Urothelium cell line (cell line): ENCODE results near the gene ACVR1B.

ENCODE experiments used
- DNase-seq: peaks from one replicate; pipeline ENCODE4 v3.0.0; 2011; ENCODE audit warnings: low spot score, mixed read lengths
- FAIRE-seq: peaks from 2 replicates; lab custom pipeline; 2011; peaks lifted over from hg19 to GRCh38; lab: Jason Lieb, UNC

The ACVR1B gene

DNA sequence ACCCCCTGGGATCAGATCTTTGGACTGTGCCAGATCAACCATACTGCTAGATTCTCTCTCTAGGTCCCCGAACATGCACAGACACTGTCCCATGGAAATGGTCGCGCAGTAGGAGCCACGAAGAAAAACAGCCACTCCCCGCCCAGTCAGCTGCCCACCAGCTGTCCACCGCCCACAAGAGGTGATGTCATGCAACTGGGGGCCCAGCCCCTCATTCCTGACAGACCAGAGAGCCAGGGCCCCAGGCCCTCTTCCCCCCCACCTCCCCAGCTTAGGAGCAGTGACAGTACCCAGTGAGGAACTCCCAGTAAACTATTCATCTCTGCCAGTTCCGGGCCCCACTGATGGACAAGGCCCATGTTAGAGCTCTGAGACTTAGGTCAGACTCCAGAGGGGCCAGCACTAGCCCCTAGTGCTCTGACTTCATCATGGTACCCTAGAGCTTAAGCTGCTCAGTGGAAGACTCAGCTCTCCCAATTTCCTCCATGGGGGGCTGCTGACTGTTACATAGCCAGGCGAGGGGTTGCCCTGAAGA, 51.6 kb downstream of the ACVR1B start:
- no peak for DNase-seq
- no peak for FAIRE-seq

DNA sequence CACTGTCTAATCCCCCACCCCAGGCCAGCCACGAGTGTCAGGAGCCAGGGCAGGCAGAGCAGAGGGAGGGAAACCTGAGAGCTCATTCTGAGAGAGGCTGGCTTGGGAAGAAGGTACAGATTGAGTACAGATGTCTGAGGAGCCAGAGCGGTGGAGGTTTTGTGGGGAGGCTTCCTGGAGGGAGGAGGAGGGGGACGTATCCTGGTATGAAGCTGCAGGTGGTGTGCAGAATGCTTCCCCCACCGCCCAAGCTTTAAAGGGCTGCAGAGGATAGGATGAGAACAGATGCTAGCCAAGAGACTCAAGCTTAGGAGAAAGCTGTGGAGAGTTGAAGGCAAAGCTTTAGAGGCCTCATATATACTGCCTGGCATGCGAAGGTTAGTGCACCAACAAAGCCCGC, 52.1 kb downstream of the ACVR1B start:
- no peak for FAIRE-seq
- no peak for DNase-seq

DNA sequence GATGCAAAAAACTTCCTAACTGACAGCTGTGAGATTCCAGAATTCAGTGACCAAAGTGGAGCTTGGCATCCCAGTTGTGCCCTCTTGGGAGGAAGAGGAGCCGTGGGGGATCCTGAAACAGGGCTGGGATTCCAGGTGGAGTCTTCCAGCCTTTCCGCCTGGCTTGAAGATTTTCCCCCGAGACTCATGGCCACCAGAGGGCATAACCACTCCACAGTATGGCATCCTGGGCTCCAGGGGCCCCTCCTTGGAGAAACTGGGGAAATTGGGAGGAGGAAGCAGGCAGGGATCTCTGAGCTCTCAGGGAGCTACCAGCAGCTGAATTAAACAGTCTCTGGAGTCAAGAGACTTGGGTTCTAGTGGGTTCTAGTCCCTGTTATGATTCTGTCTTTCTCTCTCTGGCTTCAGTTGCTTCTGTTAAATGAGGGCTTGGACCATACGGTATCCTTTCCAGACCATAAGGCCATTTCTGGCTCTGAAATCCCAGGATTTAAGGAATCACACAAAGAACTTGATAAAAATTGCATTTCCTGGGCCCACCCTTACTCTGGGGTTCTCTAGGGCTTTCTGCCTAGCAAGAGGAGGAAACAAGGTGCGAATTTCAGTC, 52.6 kb downstream of the ACVR1B start:
- FAIRE-seq = no peak

DNA sequence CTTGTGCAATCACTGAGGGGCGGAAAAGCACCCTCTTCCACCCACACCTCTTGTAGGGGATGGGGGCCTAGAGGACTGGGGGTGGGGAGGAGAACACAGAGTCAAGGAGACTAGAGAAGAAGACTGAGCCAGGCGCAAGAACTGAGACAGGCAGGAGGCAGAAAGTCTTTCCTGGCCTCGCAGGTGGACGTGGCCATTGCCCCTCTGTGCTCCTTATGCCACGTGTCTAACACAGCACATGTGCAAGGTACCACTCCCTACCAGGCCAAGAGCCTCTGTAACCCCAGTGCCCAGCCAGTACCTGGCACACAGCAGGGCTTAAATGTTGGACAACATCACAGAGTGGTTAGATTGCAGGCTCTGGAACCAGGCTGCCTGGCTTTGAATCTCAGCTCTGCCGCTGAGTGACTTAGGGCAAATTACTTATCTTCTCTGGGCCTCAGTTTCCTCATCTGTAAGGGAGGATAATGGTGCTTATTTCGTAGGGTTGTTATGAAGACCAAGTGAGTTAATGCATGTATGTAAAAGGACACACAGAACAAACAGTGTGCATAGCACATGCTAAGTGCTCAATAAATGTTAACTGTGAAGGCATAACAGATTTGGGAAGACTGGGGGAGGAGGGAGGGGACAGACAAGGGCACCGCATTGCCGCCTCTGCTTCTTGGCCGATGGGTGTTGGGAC, 53.9 kb downstream of the ACVR1B start:
- no peak for FAIRE-seq
- DNase-seq = no peak

More for the DNA sequence above, 52.6 kb downstream of the ACVR1B start:
- DNase-seq = peak; percentile 65

DNA sequence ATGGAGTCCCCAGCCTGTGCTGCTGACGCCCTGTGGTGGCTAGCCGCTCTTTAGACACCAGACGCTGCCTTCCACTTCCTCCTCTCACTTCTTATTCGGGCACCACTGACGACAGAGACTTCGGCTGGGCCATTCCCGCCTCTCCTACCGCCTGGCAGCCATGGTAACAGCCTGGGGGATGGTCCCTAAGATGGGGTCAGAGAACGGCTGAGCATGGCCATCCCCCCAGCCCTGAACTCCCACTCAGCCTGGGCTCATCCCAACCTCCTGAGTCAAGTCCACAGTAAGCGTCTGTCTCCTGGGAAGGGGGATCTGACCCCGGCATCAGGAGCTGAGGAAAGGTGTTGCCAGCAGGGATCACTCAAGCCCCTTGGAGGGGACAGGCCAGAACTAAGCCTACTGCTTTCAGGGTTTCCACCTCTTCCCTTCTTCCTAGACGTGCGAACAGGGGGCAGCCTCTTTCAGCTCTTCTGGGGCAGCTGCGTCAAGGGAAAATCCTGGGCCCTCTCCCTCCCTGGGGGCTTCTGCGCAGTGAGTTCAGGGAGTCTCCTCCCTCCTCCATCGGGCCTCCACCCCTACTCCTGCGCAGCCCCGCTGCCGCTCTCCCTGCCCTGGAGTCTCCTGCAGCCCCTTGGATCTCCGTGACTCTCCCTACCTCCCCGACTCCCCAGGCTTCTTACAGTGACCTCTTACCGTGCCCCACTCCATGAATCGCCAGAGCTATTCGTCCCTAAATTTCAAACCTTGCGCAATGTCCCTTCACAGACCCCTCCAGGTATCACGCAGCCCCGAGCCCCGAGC, 54.6 kb downstream of the ACVR1B start:
- FAIRE-seq (no peak), DNase-seq (no peak)

DNA sequence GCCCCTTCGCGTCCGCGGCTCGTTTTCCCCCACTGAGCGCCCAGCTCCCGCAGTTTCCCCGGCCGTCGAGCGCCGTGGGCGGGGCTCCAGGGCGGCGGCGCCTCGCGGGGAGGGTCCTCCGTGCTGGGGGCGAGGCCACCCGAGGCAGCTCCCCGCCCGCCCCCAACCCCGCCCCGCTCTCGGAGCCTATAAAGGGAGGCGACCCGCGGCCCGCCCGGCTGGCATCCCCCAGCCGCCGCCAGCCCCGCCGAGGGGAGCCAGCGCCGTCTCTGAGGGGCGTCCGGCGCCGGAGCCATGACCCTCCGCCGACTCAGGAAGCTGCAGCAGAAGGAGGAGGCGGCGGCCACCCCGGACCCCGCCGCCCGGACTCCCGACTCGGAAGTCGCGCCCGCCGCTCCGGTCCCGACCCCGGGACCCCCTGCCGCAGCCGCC, 55.2 kb downstream of the ACVR1B start, which contains the start of gene TAMALIN:
TAMALIN (plus strand) TSS at position 221 of the 432 bp plus-strand sequence; CDS start at position 295, 74 bp downstream.
- FAIRE-seq (no peak), DNase-seq (peak; percentile 80)

DNA sequence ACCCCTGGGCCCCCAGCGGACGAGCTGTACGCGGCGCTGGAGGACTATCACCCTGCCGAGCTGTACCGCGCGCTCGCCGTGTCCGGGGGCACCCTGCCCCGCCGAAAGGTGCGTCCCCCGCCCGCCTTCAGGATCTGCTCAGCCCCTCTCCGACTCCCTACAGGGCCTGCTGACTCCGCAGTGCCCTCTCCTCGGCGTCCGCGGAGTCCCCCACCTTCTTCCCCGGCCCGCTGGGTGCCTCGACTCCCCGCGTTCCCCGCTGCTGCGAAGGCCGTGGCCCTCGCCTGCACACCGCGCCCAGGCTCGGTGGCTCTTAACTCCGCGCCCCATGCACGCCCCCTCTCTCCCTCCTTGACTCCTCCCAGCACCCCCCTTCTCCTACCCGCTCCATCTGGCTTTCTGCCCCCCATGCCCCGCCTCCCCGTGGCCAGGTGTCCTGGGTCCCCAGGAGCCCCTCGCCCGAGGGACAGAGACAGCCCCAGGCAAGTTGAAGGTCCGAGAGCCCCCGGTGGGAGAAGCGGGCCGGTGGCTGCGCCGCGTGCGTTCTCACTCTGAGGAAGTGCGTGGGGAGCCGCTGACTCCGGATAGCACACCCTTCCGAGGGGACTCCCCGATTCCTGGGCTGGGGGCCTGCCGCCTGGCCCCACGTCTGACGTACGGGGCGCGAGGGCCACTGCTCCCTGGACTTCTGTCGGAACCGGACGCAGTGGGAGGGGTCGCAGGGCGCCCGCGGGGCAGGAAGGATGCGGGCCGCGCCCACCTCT, 55.8 kb downstream of the ACVR1B start:
- FAIRE-seq = no peak

DNA sequence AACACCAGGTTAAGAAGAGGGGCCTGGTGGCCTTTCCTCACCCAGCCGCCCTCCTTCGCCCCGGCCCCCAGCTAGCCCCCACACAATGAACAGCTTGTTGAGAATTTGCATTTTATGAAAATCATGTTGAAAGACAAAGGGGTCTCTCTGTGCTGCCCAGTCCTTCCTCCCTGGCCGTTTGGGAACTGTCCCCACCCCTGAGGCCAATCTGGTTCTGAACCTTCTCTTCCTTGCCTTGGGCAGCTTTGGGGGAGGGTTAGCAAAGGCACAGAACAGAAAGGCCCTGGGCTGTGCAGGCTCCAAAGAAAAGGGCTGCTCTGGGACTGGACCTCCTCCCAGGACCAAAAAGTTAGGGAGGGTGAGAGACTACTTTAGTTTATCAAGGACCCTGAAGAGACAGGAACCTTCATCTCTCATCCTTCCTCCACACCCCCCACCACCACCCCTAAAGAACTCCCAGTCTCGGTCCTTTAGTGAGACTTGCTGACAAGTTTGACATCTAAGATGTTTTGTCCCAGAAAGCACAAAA, 56.5 kb downstream of the ACVR1B start:
- DNase-seq (no peak), FAIRE-seq (no peak)

More for the DNA sequence above, 55.8 kb downstream of the ACVR1B start:
- DNase-seq = no peak

DNA sequence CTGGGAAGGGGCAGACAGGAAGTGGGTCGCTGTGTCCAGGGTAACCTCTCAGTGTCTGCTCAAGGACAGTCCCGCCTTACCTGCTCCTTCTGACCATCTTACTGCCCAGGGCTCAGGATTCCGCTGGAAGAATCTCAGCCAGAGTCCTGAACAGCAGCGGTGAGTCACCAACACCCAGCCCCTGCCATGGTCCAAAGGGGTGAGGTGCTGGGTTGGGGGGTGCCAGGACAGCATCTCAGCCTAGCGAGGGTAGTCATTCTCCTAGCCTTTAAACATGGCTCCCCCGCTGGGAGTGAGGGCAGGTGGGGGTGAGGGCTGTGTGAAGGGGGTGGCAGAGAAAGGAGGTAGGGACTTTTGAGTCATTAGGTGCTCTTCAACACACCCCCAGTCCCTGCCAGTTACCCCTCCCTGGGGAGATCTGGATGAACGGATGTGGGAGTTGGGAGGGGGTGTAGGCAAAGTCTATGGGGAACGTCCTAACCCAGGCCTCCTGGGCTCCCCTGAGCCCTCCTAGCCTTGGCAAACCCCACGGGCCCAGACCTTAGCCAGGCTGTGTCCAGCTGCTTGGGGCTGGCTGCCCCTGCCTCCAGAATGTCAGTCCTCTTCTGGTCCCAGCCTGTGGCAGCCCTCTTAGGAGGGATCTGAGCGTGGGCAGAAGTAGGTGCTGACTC, 57.7 kb downstream of the ACVR1B start:
- DNase-seq (no peak), FAIRE-seq (no peak)

DNA sequence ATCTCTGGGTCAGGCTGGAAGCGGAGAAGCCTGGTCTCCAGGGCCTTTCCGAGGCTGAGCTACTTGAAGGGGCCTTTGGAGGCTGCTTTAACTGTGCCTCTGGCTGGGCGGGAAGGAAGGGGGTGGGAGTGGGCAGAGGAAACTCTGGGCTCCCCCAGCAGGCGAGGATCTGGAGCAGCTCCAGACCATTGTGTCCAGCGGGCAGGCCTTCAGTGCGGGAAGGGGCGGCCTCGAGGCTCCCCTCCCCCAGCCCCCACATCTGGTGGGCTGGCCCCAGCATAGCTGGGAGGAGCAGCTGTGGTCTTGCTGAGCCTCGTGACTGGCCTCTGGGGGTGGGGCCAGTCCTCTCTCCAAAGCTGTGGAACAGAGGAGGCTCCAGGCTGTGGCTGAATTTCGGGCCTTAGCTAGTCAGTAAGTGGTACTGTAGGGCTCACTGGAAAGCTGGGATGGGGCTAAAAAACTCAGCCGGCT, 58.7 kb downstream of the ACVR1B start:
- FAIRE-seq = no peak
- peak; percentile 75 for DNase-seq

DNA sequence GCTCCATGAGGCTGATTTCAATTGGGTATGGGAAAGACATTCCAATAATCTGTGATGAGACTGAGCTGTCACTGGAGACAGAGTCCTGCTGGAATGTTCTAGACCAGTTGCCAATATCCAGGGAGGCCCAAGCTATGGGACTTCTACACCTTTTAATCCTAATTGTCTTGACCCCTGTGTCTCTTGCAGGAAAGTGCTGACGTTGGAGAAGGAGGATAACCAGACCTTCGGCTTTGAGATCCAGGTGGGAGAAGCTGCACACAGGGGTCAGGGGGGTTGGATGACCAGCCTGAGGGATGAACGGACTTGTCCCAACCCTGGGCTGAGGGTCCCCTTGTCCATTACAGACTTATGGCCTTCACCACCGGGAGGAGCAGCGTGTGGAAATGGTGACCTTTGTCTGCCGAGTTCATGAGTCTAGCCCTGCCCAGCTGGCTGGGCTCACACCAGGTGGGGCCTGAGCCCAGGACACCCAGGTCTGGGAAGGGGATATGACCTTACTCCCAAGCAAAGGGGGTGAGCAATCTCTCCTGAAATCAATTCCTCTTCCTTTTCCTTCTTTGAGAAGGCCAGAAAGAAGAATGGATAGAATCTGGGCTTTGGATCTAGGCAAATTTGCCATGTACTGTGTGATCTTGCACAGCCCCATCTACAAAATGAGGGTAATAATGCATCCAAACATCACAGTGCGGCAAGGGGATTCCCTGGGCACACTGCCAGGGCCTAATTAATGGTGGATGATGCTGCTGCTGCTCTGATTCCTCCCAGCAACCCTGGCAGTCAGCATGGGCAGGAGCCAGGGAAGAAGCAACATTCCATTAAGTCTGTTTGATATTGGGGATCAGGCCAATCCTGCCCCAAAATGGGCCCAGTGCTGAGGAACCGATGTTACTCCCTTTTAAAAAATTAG, 59.4 kb downstream of the ACVR1B start:
- FAIRE-seq (peak; percentile 83), DNase-seq (no peak)

DNA sequence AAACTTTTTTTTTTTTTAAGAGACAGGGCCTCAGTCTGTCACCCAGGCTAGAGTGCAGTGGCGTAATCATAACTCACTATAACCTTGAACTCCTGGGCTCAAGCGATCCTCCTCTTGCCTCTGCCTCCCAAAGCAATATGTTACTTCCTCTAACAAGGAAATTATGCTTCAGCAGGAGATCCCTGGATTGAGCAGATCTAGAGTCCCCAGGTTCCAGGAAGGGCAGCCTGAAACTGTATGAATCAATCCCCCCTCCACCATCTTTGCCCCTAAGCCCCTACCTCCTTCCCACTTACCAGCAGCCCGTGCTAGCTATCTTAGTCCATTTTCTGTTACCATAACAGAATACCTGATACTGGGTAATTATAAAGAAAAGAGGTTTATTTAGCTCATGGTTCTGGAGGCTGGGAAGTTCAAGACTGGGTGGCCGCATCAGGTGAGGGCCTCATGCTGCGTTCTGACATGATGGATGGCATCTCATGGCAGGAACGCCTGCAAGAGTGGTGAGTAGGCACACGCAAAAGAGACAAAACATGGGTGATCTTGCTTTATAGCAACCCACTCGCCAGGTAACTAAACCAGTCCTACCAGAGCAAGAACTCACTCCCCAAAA, 60.2 kb downstream of the ACVR1B start:
- DNase-seq (no peak), FAIRE-seq (no peak)

DNA sequence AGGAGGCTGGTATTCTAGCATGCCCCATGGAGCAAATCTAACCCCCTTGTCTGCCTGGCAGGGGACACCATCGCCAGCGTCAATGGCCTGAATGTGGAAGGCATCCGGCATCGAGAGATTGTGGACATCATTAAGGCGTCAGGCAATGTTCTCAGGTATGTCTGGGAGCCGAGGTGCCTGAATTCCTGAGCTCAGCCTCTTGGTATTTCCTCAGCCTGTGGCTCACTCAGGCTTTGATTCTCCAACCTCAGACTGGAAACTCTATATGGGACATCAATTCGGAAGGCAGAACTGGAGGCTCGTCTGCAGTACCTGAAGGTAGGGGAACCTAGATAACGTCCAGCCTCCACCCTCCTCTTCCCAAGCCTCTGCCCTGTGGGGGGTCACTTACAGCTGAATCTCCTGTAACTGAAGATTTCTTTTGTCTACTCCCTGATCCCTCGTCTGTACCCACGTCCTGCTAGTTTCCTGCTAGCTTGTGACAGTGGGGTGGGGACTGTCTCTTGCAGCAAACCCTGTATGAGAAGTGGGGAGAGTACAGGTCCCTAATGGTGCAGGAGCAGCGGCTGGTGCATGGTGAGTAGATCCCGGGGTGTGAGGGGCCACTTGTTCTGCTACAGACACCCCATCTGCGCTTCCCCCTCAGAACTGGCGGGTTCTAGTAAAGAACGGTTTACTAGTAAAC, 62.3 kb downstream of the ACVR1B start:
- FAIRE-seq (no peak), DNase-seq (no peak)

DNA sequence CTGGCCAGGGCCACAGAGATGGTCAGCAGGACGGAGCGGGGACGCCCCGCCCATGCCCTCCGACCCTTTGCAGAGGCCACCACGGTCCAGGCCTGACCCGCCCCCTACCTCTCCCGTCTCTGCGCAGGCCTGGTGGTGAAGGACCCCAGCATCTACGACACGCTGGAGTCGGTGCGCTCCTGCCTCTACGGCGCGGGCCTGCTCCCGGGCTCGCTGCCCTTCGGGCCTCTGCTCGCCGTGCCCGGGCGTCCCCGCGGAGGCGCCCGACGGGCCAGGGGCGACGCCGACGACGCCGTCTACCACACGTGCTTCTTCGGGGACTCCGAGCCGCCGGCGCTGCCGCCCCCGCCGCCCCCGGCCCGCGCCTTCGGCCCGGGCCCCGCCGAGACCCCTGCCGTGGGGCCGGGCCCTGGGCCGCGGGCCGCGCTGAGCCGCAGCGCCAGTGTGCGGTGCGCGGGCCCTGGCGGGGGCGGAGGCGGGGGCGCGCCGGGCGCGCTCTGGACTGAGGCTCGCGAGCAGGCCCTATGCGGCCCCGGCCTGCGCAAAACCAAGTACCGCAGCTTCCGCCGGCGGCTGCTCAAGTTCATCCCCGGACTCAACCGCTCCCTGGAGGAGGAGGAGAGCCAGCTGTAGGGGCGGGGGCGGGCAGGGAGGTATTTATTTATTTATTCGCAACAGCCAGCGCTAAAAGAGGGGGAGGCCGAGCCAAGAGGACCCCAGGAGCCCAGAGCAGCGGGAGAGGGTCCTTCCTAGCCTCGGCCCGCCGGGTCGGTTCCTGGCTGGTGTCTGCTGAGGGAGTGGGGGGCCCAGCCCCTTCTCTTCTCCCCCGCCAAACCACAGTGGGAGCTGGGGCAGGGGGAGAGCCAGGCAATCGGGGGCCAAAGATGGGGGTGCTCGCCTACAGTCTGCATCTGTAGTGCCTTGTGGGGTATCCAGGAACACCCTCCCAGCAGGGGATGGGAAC, 63.4 kb downstream of the ACVR1B start:
- no peak for DNase-seq
- FAIRE-seq = no peak

DNA sequence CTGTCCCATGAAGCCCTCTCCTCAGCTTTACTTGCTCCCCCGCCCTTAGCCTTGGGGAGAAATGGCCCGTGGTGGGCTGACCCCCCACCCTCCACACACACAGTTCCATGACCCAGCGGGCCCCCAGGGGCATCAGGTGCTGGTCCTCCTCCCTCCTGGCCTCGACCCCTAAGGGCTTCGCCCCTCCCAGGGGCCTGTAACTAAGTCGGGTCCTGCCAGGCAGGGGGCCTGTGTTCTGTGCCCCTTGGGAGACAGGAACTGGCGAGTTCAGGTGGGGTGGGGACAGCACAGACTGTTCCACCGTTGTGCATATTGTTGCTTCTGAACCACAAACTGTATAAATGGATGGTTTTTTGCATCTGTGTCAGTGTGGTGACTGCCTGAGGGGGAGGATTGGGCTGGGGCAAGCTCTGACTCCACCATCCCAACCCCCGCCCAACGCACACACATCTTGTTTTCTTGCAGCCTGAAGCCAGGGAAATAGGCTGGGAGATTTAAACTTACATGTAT, 64.1 kb downstream of the ACVR1B start:
- no peak for DNase-seq
- no peak for FAIRE-seq

DNA sequence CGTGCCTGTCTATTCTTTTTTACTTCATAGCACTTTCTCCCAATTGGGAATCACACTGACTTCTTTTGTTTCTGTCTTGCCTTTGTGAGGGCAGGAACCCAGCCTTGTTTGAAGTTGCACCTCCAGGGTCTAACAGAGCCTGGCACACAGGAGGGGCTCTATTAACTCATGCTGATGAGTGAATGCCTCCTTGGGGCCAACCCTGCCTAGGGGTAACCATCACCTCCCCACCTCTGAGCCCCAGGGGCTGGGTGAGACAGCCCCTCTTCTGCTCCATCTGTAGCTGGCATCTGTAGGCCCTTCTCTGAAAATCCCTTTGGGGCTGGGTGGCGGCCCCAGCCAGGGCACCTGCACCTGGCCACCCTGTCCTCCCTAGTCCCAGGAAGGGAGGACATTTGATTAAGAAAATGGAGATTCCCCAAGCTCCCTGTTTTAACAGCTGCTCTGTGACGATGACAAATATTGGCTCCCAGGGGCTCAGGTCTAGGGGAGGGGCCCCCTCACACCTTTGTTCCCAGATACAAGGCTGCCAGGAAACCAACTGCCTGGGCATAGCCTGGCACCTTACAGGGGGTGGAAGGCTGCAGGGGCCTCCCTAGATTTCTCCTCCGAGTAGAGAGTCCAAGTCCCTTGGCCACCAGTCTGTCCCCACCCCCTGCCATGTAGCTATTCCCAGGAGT, 67.1 kb downstream of the ACVR1B start:
- no peak for DNase-seq
- FAIRE-seq = no peak
